ENCODE data around the gene SMARCD3.

SMARCD3 gene

GRCh38 chr7:151246851-151247580, 1.5 kb downstream of the SMARCD3 start:
- DNase-seq, result no peak

GRCh38 chr7:151246102-151246850, 2.2 kb downstream of the SMARCD3 start:
- no peak for DNase-seq

- DNase-seq, result peak; percentile 62
Measured at GRCh38 chr7:151245360-151246101, 3.0 kb downstream of the SMARCD3 start.

GRCh38 chr7:151244841-151245346, 3.6 kb downstream of the SMARCD3 start:
- no peak for DNase-seq

GRCh38 chr7:151244196-151244840, 4.2 kb downstream of the SMARCD3 start:
- peak; percentile 62 for DNase-seq

GRCh38 chr7:151243408-151244195, 4.9 kb downstream of the SMARCD3 start:
- no peak for DNase-seq

- no peak for DNase-seq
Measured at GRCh38 chr7:151243045-151243349, 5.5 kb downstream of the SMARCD3 start.

GRCh38 chr7:151242159-151243044, 6.1 kb downstream of the SMARCD3 start:
- DNase-seq, result no peak

- DNase-seq, result no peak
Measured at GRCh38 chr7:151241755-151242096, 6.8 kb downstream of the SMARCD3 start.

GRCh38 chr7:151240942-151241754, 7.3 kb downstream of the SMARCD3 start:
- no peak for DNase-seq

GRCh38 chr7:151240536-151240935, 8.0 kb downstream of the SMARCD3 start:
- no peak for DNase-seq

- DNase-seq, result no peak
Measured at GRCh38 chr7:151239837-151240459, 8.5 kb downstream of the SMARCD3 start.

- DNase-seq, result no peak
Measured at GRCh38 chr7:151238924-151239836, 9.3 kb downstream of the SMARCD3 start.

- DNase-seq, result no peak
Measured at GRCh38 chr7:151238190-151238810, 10.2 kb downstream of the SMARCD3 start.

GRCh38 chr7:151237244-151238189, 11.0 kb downstream of the SMARCD3 start:
- no peak for DNase-seq

GRCh38 chr7:151236406-151236805, 12.1 kb downstream of the SMARCD3 start:
- DNase-seq, result no peak
